ENCODE data around the gene SIRT1. TPM values are rescaled to one million over a fixed set of nuclear protein-coding genes. Genes with fewer than 3 reads are reported as not detected.
"Not testable (repeated sequence)": the region's sequence is repeated elsewhere in the genome, so short reads cannot be mapped to it uniquely, and the experiment has no call there.

Gene SIRT1
- total and polyA plus RNA-seq, 2 donors (not counting 3 experiments of a cell fraction or from before 2014, with no cell fraction given), result 3.7 to 14.8 TPM

GRCh38 chr10:67875340-67876238 is 8.9 kb upstream of the SIRT1 start:
- no TSS peak for BruUV-seq (replicated peaks)
- TF ChIP-seq POLR2A (IDR thresholded peaks at IDR 0.05; ENCODE audit: low read depth, low read length) (no peak), POLR2AphosphoS5 (IDR thresholded peaks at IDR 0.05; ENCODE audit: insufficient read depth, low read depth, low read length) (no peak), JUN (IDR thresholded peaks at IDR 0.05; ENCODE audit: borderline replicate concordance, insufficient read depth, insufficient read length, low read depth) (no peak), MYC (IDR thresholded peaks at IDR 0.05; ENCODE audit: low read depth, low read length) (no peak), FOS (IDR thresholded peaks at IDR 0.05; ENCODE audit: borderline replicate concordance, insufficient read depth, low read length) (no peak), MAX (IDR thresholded peaks at IDR 0.05; ENCODE audit: insufficient read depth, insufficient read length) (no peak), GATA2 (IDR thresholded peaks at IDR 0.05; ENCODE audit: insufficient read depth, insufficient read length, low read depth, low read length) (no peak), EZH2 (IDR thresholded peaks at IDR 0.05; ENCODE audit: borderline replicate concordance, low read depth, low read length, severe bottlenecking) (no peak)
- TF ChIP-seq, protein P1, sequence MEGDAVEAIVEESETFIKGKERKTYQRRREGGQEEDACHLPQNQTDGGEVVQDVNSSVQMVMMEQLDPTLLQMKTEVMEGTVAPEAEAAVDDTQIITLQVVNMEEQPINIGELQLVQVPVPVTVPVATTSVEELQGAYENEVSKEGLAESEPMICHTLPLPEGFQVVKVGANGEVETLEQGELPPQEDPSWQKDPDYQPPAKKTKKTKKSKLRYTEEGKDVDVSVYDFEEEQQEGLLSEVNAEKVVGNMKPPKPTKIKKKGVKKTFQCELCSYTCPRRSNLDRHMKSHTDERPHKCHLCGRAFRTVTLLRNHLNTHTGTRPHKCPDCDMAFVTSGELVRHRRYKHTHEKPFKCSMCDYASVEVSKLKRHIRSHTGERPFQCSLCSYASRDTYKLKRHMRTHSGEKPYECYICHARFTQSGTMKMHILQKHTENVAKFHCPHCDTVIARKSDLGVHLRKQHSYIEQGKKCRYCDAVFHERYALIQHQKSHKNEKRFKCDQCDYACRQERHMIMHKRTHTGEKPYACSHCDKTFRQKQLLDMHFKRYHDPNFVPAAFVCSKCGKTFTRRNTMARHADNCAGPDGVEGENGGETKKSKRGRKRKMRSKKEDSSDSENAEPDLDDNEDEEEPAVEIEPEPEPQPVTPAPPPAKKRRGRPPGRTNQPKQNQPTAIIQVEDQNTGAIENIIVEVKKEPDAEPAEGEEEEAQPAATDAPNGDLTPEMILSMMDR (IDR thresholded peaks at IDR 0.05; ENCODE audit: extremely low read depth in 1 of 2, insufficient read depth in 1 of 2, low read depth in 1 of 2, low read length in 2 of 2), result no peak
- ChIA-PET POLR2A (no interaction called here), CTCF (interaction anchor here (2.0 kb wide), 1 partner anchor 20 kb away, joined by 7 read pairs; no protein-coding TSS in a partner anchor)
- H3K36me3 ChIP-seq (ENCODE audit: control insufficient read depth in 2 of 2, extremely low read depth in 1 of 2, insufficient read depth in 2 of 2, low read length in 2 of 2), result no peaks in the 10 kb centered on the region
- no peak overlapping the region for H3K4me2 ChIP-seq (ENCODE audit: insufficient read depth, low read length)
- H3K27ac ChIP-seq (ENCODE audit: insufficient read depth, low read depth, low read length), result no peak overlapping the region
- H3K79me2 ChIP-seq (ENCODE audit: control insufficient read depth, insufficient read depth, low read length), result no peaks in the 10 kb centered on the region
- no peak for FAIRE-seq
- no peaks in the 10 kb centered on the region for H3K9me1 ChIP-seq (replicated peaks; ENCODE audit: control insufficient read depth, extremely low read depth, insufficient read depth, low read length)
- DNase-seq (ENCODE audit: low read depth, low spot score), result no peak
- no peak overlapping the region for H2AFZ ChIP-seq (ENCODE audit: low read depth, low read length)
- H4K20me1 ChIP-seq (replicated peaks; ENCODE audit: control insufficient read depth, extremely low read depth, insufficient read depth, low read length), result no peaks in the 10 kb centered on the region
- intact Hi-C loops (cut with micrococcal nuclease) (no loop called here), dilution Hi-C loops (cut with MboI; ENCODE audit: extremely low pct_ligation_motif_present, low sequenced_read_pairs) (no loop called here)
- peaks cover 0 to 2% of the 10 kb centered on the region in 2 experiments for H3K27me3 ChIP-seq (ENCODE audit: control insufficient read depth in 2 of 2, insufficient read depth in 2 of 2, low read length in 2 of 2)
- no peak overlapping the region for H3K9ac ChIP-seq (replicated peaks; ENCODE audit: extremely low read depth, insufficient read depth, low read length)
- H3K4me1 ChIP-seq (ENCODE audit: control insufficient read depth, extremely low read depth, insufficient read depth, low read length), result no peaks in the 10 kb centered on the region
- no peak overlapping the region for H3K4me3 ChIP-seq (replicated peaks in 1 of 3; ENCODE audit: insufficient read depth in 1 of 3, low read depth in 1 of 3, low read length in 3 of 3)
- H3K9me3 ChIP-seq (replicated peaks; ENCODE audit: control insufficient read depth, insufficient read depth, low read length), result no peaks in the 10 kb centered on the region

- H3K9me1 ChIP-seq (replicated peaks; ENCODE audit: control insufficient read depth, extremely low read depth, insufficient read depth, low read length); BruUV-seq (replicated peaks); H3K9ac ChIP-seq (replicated peaks; ENCODE audit: extremely low read depth, insufficient read depth, low read length); H3K4me3 ChIP-seq (replicated peaks in 1 of 3; ENCODE audit: insufficient read depth in 1 of 3, low read depth in 1 of 3, low read length in 3 of 3); H3K27me3 ChIP-seq (ENCODE audit: control insufficient read depth in 2 of 2, insufficient read depth in 2 of 2, low read length in 2 of 2); H3K4me1 ChIP-seq (ENCODE audit: control insufficient read depth, extremely low read depth, insufficient read depth, low read length); H3K4me2 ChIP-seq (ENCODE audit: insufficient read depth, low read length); H3K36me3 ChIP-seq (ENCODE audit: control insufficient read depth in 2 of 2, extremely low read depth in 1 of 2, insufficient read depth in 2 of 2, low read length in 2 of 2); H3K27ac ChIP-seq (ENCODE audit: insufficient read depth, low read depth, low read length); DNase-seq (ENCODE audit: low read depth, low spot score); dilution Hi-C loops (cut with MboI; ENCODE audit: extremely low pct_ligation_motif_present, low sequenced_read_pairs); intact Hi-C loops (cut with micrococcal nuclease); H2AFZ ChIP-seq (ENCODE audit: low read depth, low read length); H4K20me1 ChIP-seq (replicated peaks; ENCODE audit: control insufficient read depth, extremely low read depth, insufficient read depth, low read length); H3K79me2 ChIP-seq (ENCODE audit: control insufficient read depth, insufficient read depth, low read length); POLR2A ChIA-PET; H3K9me3 ChIP-seq (replicated peaks; ENCODE audit: control insufficient read depth, insufficient read depth, low read length); FAIRE-seq: not testable (repeated sequence)
- CTCF ChIA-PET, result interaction anchor here (1.0 kb wide), 2 partner anchors 18 to 22 kb away, joined by 3 to 5 read pairs; no protein-coding TSS in a partner anchor
These were observed 7.0 kb upstream of the SIRT1 start for GRCh38 chr10:67877421-67877820.

All from endothelial cell of umbilical vein (primary cell).